IPS-11a (cell line): ENCODE data around the gene CNOT1.
A peak's percentile ranks its signal among the peaks of the same experiment; 100 is the strongest.
"Not testable (repeated sequence)": the region's sequence is repeated elsewhere in the genome, so short reads cannot be mapped to it uniquely, and the experiment has no call there.

ENCODE experiments used
- H3K4me3 ChIP-seq: one replicate; pipeline ENCODE4 v1.5.1; 2013; ENCODE audit warnings: low read depth, low read length, control low read depth

CNOT1 gene

GRCh38 chr16:58629733-58630640 lies at the start of gene CNOT1:
CNOT1 (minus strand) TSS chr16:58629826; CDS start chr16:58599337, 30,489 bp downstream.
- peak within 1 kb of the TSS; percentile 98 for H3K4me3 ChIP-seq

DNA sequence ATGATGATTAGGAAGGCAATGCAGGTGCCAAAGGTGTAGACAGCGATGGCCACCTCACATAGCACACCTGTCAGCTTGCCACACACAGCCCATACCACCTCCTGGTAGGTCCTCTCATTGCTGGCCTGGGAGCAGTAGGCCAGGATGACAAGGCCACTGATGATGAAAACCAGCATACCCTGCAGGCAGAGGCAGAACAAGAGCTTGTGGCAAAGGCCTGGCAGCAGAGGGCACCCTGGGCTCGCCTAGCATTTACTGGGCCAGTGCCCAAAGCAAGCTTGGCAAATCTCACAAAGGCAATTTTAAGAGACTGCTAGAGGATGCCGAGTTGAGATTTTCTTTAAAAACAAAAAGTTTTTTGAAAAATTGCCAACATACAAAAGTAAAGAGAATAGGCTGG lies 49.1 kb upstream of the CNOT1 start:
- no peak overlapping the region for H3K4me3 ChIP-seq

DNA sequence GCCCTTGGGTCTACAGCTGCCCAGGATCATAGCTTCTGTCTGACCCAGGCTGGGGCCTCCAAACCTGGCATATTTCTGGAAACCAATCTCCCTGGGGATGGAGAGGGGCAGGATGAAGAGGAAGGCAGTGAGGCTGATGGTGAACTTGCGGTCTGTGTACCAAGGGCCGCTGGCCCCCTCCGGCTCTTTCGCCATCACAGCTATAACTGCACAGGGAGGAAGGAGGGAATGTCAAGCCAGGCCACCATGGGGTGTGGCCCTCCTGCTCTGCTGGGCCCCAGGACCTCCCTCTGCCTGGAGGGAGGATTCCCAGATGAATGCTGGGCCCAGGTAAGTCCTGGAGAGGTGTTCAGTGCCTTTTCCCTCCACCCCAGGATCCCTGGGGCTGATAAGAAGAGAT lies 48.6 kb upstream of the CNOT1 start:
- H3K4me3 ChIP-seq, result no peak overlapping the region

DNA sequence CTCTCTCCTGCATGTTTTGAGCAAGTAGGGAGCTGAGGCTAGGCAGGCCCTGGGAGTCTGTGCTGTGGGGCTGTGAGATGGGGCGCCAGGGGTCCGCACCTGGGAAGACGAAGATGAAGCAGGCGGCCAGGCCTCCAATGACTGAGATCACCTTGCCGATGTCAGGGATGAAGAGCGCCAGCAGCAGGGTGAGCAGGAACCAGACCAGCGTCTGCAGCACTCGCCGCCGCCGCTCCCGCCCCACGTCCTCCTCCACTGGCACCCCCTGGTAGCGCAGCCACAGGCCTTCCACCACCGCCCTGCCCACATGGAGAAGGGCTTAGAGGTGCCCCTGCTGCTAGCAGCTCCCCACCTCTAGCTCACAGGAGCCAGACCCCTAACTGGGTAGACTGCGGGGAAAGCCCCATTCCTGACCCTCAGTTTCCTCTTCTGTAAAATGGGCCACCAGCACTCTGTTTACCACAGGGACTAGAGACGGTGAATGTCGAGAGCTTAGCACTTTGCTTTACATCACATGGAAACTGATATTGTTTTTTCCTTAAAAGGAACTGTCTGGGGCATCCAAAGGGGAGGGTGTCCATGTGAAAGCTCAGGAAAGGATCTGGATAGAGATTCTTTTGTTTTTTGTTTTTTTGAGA lies 41.4 kb upstream of the CNOT1 start:
- no peak overlapping the region for H3K4me3 ChIP-seq

- no peak overlapping the region for H3K4me3 ChIP-seq
Observed at GRCh38 chr16:58670177-58670576, 40.6 kb upstream of the CNOT1 start.

- H3K4me3 ChIP-seq, result no peak overlapping the region
Observed at GRCh38 chr16:58665200-58665599, 35.6 kb upstream of the CNOT1 start.

DNA sequence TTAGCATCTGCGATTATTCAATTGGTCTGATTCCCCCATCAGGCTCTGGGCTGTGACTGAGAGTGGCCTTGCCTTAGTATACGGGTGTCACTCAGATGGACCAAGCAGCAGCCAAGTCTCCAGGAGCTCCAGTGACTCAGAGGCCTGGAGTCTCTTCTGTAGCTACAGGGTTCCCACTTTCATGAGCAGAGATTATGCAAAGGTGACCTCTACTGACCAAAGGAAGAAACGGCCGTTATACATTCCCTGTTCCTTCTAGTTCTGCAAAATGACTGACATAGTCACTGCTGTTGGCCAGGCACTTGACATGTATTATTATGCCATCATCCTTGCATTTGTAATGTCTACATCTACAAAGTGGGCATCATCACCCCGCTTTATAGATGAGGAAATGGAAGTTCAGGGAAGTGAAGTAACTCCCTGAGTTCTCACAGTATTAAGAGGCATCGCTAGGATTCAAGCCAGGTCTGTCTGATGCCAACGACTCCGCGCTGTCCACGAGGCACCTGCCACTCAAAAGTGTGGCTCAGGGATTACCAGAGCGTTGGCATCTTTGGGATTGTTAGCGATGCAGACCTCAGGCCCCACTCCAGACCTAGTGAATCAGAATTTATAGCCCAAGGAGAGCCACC lies 31.7 kb upstream of the CNOT1 start:
- no peak overlapping the region for H3K4me3 ChIP-seq

GRCh38 chr16:58659911-58660310 lies 30.3 kb upstream of the CNOT1 start:
- not testable (repeated sequence) for H3K4me3 ChIP-seq

GRCh38 chr16:58658796-58659211 lies 29.2 kb upstream of the CNOT1 start:
- no peak overlapping the region for H3K4me3 ChIP-seq

- no peak overlapping the region for H3K4me3 ChIP-seq
Observed at GRCh38 chr16:58656899-58657298, 27.3 kb upstream of the CNOT1 start.

GRCh38 chr16:58655215-58655596 lies 25.6 kb upstream of the CNOT1 start:
- H3K4me3 ChIP-seq, result no peak overlapping the region

GRCh38 chr16:58654560-58655214 lies 25.1 kb upstream of the CNOT1 start:
- no peak overlapping the region for H3K4me3 ChIP-seq

DNA sequence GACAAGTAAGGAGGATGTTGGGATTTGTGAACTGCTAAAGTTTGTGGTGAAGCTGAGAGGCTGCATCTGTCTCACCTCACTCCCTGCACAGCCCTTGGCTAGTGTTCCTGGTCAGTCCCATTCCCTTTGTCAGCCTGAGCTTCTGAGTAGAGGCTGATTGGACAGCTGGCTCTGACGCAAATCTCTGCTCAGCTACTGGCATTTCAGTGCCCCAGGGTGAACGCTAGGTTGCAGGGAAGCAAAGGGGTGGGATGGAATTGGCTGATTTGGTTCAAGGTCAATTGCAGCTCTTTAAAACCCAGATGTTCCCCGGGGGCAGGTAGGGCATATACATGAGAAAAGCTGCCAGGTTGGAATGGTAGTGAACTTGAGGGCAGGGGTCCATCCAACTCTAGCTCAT lies 23.1 kb upstream of the CNOT1 start:
- no peak overlapping the region for H3K4me3 ChIP-seq

DNA sequence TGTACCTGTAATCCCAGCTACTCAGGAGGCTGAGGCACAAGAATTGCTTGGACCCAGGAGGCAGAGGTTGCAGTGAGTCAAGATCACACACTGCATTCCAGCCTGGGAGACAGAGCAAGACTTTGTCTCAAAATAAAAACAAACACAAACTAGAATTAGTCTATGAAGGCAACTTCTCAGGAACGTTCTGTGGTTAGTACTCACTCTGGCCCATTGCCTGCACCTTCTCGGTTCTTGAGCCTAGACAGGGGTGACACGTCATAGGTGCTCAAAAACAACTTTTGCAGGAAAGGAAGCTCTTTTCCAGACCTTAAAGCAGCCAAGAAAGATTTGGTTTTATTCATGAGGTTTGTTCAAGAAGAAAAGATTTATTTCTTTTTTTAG lies 22.3 kb upstream of the CNOT1 start:
- H3K4me3 ChIP-seq, result no peak overlapping the region

DNA sequence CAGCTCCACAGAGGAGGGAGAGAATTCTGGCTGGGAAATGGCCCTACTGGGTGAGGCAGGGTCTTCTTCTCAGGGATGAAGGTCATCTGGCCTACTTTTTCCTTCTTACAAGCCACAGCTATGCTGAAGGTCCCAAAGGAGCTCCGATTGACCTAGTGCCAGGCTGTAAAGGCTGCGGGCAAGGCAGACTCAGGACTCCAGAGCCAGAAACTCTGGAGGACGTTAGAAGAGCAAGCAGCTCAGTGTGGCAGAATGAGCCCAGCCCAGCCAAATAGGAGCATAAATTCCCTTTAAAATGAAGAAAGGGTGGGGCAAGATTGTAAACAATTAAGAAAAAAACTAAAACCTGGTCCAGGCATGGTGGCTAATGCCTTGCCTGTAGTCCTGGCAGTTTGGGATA lies 20.1 kb upstream of the CNOT1 start:
- no peak overlapping the region for H3K4me3 ChIP-seq

DNA sequence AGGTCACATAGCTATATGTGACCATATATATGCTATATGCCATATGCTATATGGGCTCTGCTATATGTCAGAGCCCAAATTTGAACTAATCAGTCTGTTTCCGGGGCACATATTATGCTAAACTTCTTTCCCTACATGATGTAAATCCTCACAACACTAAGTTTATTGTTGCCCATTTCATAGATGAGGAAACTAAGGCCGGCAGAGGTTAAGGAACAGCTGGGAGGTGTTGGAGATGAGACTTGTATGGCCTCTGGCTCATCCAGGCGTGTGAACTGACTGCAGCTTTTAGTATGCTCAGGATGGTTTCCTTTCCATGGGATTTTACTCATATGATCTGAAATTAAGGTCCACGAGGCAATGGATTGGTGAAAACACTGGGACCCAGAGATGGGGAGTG lies 17.5 kb upstream of the CNOT1 start:
- no peak overlapping the region for H3K4me3 ChIP-seq

DNA sequence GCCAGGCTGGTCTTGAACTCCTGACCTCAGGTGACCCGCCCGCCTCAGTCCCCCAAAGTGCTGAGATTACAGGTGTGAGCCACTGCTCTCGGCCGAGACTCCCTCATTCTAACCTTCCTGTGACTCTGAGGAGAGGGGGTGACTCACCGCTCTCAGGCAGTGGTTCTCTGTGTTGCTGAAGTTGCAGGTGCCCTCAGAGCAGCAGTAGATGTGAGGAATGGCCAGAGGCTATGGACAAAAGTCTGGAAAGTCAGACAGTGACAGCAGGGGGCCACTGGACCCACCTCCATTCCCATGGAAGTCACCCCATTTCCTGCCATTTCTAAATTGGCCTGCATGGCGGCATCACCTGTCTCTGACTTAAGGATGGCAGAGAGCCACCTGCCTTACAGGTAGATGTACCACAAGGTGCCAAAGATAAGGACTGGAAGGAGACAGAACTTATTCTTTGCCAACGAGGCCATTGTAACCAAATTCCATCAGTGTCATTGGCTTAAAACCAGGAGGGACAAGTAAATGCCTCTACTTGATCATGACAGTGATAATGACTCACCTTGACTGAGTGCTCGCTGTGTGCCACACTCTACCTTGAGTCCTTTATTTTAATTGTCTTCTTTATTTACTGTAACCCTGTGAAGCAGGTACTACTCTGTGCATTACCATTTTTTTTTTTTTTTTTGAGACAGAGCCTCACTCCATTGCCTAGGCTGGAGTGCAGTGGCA lies 15.3 kb upstream of the CNOT1 start:
- no peak overlapping the region for H3K4me3 ChIP-seq

DNA sequence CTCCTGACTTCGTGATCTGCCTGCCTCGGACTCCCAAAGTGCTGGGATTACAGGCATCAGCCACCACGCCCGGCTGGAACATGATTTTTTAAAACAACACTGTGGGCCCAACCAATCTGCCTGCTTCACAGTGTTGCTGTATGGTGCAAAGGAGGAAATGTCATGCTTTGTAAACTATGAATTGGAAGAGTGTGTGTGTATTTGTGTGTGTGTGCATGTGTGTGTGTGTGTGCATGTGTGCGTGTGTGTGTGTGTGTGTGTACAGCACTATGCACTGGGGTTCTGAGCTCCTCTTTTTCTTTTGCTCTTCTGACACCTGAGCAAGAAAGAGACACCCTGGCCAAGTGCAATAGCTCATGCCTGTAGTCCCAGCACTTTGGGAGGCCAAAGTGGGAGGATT lies 14.5 kb upstream of the CNOT1 start:
- no peak overlapping the region for H3K4me3 ChIP-seq

DNA sequence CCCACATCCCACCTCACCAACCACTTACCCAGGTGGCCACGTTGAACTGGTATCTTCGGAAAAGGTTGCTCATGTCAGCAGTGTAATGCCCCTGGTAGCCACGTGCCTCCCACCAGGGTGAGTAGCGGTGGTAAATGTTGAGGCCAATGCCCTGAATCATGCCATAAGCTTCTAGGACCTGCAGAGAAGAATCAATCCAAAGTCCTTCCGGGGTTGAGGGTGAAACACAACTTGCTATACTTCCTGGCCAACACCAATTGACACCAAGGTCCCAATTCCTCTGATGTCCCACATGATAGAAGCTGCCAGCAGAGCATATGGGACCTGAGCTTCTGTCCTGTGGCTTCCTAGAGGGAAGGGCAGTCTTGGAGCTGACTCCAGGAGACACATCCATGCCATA lies 11.3 kb upstream of the CNOT1 start:
- no peak overlapping the region for H3K4me3 ChIP-seq

GRCh38 chr16:58639836-58640235 lies 10.2 kb upstream of the CNOT1 start:
- no peak overlapping the region for H3K4me3 ChIP-seq

DNA sequence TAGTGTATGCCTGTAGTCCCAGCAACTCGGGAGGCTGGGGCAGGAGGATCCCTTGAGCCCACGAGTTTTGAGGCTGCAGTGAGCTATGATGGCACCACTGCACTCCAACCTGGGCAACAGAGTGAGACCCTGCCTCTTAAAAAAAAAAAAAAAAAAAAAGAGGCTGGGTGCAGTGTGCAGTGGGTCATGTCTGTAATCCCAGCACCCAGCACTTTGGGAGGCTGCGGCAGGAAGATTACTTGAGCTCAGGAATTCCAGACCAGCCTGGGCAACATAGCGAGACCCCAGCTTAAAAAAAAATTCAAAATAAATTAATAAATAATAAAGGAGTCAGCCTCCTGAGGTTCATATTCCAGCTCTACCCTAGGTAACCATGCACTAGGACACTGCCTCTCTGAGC lies 9.6 kb upstream of the CNOT1 start:
- no peak overlapping the region for H3K4me3 ChIP-seq
